HPDE6-E6E7 (cell line): Measurements from ENCODE around the gene INTS15.

Experiments
- DNase-seq: peaks from one replicate; pipeline ENCODE4 v3.0.0; 2011; ENCODE audit warnings: missing footprints; ENCODE audit errors: extremely low spot score

The INTS15 gene

GRCh38 chr7:6655636-6656385, 66.0 kb downstream of the INTS15 start:
- DNase-seq: no peak

GRCh38 chr7:6656413-6656812, 66.6 kb downstream of the INTS15 start:
- no peak for DNase-seq
